Measurements from ENCODE around the gene TIMM10.
"Not testable (repeated sequence)": the region's sequence is repeated elsewhere in the genome, so short reads cannot be mapped to it uniquely, and the experiment has no call there.

The TIMM10 gene

DNA sequence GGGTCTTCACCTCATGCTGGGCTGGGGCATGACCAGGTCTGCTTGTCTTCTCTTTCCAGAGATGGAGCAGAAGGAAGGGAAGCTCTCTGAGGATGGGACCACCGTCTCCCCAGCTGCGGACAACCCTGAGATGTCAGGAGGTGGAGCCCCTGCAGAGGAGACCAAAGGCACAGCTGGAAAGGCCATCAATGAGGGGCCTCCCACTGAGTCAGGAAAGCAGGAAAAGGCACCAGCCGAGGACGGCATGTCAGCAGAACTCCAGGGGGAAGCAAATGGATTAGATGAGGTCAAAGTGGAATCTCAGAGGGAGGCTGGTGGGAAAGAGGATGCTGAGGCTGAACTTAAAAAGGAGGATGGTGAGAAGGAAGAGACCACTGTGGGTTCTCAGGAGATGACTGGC lies 12.0 kb upstream of the TIMM10 start:
- DNase-seq (ENCODE audit: low read depth, low spot score) = no peak

DNA sequence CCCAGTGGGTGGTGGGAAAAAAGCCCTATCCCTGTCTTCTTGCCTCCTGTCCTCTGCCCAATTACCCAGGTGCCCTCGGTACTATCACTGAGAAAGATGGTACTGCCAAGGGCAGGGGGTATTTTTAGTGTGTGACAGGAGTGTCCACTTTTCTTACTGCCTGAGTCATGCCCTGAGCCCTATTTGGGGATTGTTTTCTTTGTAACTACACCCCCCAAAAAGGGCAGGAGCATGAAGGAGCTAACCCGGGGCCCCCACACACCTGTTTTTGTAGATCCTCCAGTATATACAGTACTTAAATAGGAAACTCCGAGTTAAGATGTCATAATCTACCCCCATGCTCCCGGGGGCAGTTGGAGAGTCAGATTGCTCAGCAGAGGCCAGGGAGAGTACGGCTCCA lies 10.6 kb upstream of the TIMM10 start:
- DNase-seq (ENCODE audit: low read depth, low spot score) = no peak

- no peak for DNase-seq (ENCODE audit: low read depth, low spot score)
Observed at GRCh38 chr11:57539342-57539741, 8.8 kb upstream of the TIMM10 start.

DNA sequence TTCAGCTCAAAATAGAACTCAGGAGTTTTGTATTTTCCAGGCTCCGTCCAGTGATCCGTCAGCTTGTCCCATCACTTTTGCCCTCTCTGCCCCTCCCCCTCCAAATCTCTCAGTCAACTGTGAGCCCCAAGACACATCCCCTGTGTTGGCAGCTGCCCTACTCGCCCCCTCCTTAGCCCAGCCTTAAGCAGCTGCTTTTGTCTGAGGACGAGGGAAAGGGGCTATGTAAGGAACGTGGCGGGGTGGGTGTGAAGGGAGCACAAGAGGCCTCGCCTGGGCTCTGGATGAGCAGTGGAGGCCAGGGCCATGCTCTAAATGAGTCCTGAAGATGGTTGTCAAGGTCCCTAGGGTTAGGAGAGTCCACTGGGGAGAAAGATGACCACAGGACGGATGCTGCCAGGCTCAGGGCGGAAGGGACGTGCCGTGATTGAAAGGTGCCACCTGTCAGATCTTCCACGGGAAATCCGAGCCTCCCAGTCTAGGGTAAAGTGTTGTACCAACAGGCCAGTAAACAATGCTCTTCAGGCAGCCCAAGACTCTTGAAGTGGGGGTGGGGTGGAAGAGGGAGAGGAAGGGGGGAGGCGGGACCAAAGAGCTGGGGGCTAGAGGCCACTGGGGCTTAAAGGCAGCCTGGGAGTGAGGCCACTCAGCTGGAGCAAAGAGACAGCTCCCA lies 6.5 kb upstream of the TIMM10 start, which contains the start of gene SMTNL1:
Gene SMTNL1 (plus strand): TSS at position 649 of the 673 bp plus-strand sequence. CDS start 5,048 bp downstream, outside the sequence.
- DNase-seq (ENCODE audit: low read depth, low spot score) = no peak

DNA sequence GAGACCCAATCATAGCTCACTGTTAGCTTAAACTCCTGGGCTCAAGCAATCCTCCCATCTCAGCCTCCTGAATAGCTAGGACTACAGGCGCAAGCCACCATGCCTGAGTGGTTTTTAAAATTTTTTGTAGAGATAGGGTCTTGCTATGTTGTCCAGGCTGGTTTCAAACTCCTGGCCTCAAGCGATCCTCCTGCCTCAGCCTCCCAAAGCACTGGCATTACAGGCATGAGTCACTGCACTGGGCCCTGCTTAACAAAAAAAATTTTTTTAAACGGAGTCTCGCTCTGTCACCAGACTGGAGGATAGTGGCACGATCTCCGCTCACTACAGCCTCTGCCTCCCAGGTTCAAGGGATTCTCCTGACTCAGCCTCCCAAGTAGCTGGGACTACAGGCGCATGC lies 3.9 kb upstream of the TIMM10 start:
- DNase-seq (ENCODE audit: low read depth, low spot score) = not testable (repeated sequence)

- DNase-seq (ENCODE audit: low read depth, low spot score) = no peak
Observed at GRCh38 chr11:57530215-57530595, 349 bp downstream of the TIMM10 start.

- no peak for DNase-seq (ENCODE audit: low read depth, low spot score)
Observed at GRCh38 chr11:57529012-57529411, 1.5 kb downstream of the TIMM10 start.

GRCh38 chr11:57527056-57527631 lies 3.4 kb downstream of the TIMM10 start:
- no peak for DNase-seq (ENCODE audit: low read depth, low spot score)

DNA sequence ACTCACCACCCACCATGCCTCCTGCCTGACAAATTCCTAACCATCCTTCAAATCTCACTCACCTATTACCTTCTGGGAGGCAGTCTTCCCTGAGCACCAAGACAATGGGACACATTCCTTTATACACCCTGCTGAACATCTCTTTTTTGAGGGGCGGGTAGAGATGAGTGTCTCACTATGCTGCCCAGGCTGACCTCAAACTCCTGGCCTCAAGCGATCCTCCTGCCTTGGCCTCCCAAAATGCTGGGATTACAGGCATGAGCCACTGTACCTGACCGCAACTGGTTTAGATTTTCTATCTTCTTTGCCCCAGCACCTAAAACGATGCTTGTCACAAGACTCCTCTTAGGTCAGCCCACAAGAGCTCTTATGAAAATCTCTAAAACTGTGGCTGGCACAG lies 7.1 kb downstream of the TIMM10 start:
- no peak for DNase-seq (ENCODE audit: low read depth, low spot score)

DNA sequence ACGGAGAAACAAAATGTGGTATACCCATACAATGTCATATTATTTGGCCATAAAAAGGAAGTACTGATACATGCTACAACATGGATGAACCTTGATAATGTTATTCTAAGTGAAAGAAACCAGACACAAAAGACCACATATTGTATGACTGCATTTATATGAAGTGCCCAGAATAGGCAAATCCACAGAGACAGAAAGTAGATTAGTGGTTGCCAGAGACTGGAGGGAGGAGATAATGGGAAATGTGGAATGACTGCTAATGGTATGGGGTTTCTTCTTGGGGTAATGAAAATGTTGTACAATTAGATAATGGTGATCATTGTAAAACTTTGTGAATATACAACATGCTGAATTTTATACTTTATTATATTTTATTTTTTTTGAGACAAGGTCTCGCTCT lies 9.4 kb downstream of the TIMM10 start:
- no peak for DNase-seq (ENCODE audit: low read depth, low spot score)

DNA sequence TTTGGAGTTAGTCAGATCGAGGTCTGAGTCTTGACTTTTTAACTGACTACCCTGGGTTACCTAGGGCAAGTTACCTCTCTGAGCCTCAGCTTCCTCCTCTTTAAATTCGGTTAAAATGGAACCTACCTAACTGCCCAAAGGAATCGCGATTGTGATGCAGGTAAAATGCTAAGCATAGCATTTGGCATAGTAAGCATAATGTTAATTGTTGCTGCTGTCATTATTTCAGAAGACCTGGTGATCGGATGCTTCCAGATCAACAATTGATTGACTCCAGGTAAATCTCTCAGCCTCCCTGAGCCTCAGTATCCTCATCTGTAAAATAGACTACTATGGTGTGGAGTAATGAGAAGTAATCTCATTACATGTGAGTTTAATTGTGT lies 14.5 kb downstream of the TIMM10 start:
- DNase-seq (ENCODE audit: low read depth, low spot score) = no peak

DNA sequence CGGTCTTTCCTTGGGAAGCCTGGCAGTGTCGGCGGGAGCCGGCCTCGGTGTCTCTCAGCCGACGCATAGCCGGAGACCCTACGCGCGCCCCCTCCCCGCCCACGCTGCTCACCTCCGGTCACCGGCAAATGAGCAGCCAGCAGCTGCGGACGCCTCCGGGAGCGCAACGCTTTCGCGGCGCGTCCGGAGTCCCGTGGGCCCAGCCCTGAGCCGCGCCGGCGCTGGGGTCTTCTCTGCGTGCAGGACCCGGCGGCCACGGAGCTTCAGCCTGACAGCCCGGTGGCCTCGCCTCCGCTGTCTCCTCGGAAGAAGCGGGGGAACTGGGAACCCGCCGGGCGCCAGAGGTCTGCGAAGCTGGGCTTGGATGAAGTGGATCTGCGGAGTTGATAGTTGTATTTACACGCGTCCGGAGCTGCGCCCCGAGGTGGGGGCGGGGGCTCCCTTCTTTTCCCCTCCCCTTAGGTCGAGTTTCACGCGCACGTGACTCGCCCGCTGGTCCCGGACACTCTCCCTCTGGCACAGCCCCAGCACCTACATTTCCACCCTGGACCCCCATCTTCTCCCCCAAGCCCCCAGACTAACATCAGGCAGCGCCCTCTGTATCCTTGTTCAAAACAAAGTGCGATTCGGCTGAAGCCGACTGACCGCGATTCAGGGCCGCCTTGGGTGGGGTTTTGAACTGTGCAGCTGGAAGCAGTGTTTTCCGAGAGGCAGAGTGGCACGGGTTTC lies 15.1 kb downstream of the TIMM10 start, which contains the start of gene SLC43A1:
Gene SLC43A1 (minus strand): TSS at position 371 of the 729 bp plus-strand sequence. CDS start 1,591 bp downstream, outside the sequence.
- DNase-seq (ENCODE audit: low read depth, low spot score) = no peak

DNA sequence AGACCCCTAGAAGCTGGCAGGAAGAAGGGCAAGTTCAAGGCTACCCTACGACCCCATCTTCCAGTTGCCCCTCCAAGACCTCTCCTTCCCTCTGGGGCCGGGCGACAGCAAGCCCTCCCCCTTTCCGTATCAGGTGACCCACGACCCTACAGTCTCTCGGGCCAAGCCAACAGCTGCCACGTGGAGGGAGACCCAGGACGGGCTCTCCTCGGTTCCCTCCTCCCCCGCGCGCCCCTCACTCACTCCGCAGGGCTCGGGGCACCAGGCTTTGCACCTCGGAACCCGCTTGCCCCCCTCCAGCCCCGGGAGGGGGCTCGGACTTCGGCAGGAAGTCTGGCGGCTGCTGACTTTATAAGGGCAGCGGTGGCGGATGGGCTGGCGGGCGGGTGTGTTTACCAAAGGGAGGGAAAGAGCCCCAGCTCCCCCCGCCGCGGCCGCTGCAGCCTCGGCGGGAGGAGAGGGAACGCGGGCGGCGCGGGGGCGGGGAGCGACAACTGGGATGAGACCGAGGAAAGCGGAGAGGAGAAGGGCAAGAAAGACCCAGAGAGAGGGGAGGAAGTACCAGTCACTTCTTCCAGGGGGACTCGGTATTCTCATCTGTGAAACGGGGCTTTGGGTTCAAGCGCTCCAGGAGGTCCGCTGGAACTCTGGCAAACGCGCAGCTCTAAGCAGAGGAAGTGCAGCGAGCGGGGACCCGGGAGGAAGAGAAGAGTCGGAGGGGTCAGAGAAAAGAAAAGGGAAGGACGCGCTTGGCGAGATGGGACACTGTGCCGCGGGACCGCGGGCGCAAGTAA lies 15.8 kb downstream of the TIMM10 start:
- DNase-seq (ENCODE audit: low read depth, low spot score) = no peak

GRCh38 chr11:57513911-57514537 lies 16.5 kb downstream of the TIMM10 start:
- no peak for DNase-seq (ENCODE audit: low read depth, low spot score)

DNA sequence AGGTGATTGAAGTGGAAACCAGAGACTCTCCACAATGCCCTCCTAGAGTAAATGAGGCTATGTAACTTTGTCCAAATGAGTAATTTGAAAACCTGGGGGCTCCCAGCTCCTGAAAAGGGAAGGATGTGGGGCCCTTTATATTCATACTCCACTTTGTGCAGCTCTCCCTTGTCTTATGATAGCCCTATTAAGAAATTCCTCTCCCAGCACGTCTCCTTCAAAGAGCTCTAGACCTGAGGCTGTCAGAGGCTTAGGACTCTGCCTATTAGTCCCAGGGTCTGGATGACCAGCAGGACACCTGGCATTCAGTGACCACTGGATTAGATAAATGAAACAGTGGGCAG lies 17.1 kb downstream of the TIMM10 start:
- no peak for DNase-seq (ENCODE audit: low read depth, low spot score)

DNA sequence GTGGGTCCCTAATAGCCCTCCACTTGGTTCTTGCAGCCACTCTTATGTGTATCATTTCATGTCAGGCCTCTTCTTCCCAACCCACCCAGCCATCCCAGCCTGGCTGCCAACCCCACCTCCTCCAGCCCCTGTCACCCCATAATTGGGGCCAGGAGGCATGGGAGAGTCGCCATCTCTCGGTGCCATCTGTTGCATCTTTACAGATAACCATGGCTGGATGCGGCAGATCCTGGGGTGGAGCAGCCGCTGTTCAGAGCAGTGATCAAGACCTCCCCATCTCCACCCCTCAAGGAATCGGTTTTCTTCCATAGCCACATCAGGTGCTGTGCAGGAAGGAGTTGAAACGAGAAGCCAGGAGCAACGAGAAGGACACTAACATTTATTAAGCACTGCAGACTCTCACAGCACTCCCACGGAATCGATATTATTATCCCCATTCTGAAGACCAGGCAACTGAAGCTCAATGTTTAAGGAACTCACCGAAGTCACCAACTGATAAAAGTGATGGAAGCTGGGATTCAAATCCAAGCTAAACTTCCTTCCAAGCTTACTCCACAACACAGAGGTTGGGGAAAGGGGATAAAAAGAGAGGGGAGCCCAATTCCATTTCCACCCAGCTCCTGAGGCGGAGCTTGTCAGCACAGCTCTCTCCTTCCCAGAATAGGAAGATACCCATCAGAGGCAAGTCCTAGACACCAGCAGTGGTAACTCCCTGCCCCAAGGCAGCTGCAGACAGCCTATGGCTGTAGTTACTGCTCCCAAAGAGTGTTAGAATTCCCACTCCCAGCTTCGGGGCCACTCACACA lies 17.7 kb downstream of the TIMM10 start:
- no peak for DNase-seq (ENCODE audit: low read depth, low spot score)

GRCh38 chr11:57511741-57512430 lies 18.7 kb downstream of the TIMM10 start:
- no peak for DNase-seq (ENCODE audit: low read depth, low spot score)

GRCh38 chr11:57508341-57509170 lies 22.0 kb downstream of the TIMM10 start:
- no peak for DNase-seq (ENCODE audit: low read depth, low spot score)

GRCh38 chr11:57506522-57506921 lies 24.0 kb downstream of the TIMM10 start:
- DNase-seq (ENCODE audit: low read depth, low spot score) = no peak
